ENCODE data around the gene GUF1.

Gene GUF1

GRCh38 chr4:44678094-44679041, at the start of gene GUF1:
Gene GUF1, plus strand, starts transcription at chr4:44678420. Its CDS starts 203 bp downstream, at chr4:44678623.
- DNase-seq (ENCODE audit: low spot score), result peak; percentile 95

GRCh38 chr4:44629280-44629866, 48.8 kb upstream of the GUF1 start:
- DNase-seq (ENCODE audit: low spot score), result peak; percentile 60

GRCh38 chr4:44632089-44632488, 46.1 kb upstream of the GUF1 start:
- DNase-seq (ENCODE audit: low spot score), result no peak

- no peak for DNase-seq (ENCODE audit: low spot score)
These were observed 45.5 kb upstream of the GUF1 start for GRCh38 chr4:44632733-44633132.

- no peak for DNase-seq (ENCODE audit: low spot score)
These were observed 40.1 kb upstream of the GUF1 start for GRCh38 chr4:44638091-44638490.

- DNase-seq (ENCODE audit: low spot score), result no peak
These were observed 32.1 kb upstream of the GUF1 start for GRCh38 chr4:44646151-44646550.

- no peak for DNase-seq (ENCODE audit: low spot score)
These were observed 26.8 kb upstream of the GUF1 start, which contains the start of gene YIPF7 for GRCh38 chr4:44651425-44651824. Gene YIPF7, minus strand, starts transcription at chr4:44651625. Its CDS starts 1,525 bp downstream, at chr4:44650100.

GRCh38 chr4:44652002-44652401, 26.2 kb upstream of the GUF1 start:
- DNase-seq (ENCODE audit: low spot score), result no peak

GRCh38 chr4:44660396-44660795, 17.8 kb upstream of the GUF1 start:
- DNase-seq (ENCODE audit: low spot score), result no peak

GRCh38 chr4:44661940-44662622, 16.1 kb upstream of the GUF1 start:
- DNase-seq (ENCODE audit: low spot score), result no peak

GRCh38 chr4:44662623-44663005, 15.6 kb upstream of the GUF1 start:
- DNase-seq (ENCODE audit: low spot score), result no peak

GRCh38 chr4:44663539-44664263, 14.5 kb upstream of the GUF1 start:
- no peak for DNase-seq (ENCODE audit: low spot score)

GRCh38 chr4:44668526-44668925, 9.7 kb upstream of the GUF1 start:
- no peak for DNase-seq (ENCODE audit: low spot score)

GRCh38 chr4:44670506-44671199, 7.6 kb upstream of the GUF1 start:
- DNase-seq (ENCODE audit: low spot score), result no peak

- no peak for DNase-seq (ENCODE audit: low spot score)
These were observed 6.6 kb upstream of the GUF1 start for GRCh38 chr4:44671636-44672035.

- no peak for DNase-seq (ENCODE audit: low spot score)
These were observed 3.7 kb upstream of the GUF1 start for GRCh38 chr4:44674471-44674870.

- DNase-seq (ENCODE audit: low spot score), result no peak
These were observed 2.9 kb upstream of the GUF1 start for GRCh38 chr4:44675366-44675765.

GRCh38 chr4:44679060-44679459, 840 bp downstream of the GUF1 start:
- no peak for DNase-seq (ENCODE audit: low spot score)

GRCh38 chr4:44684648-44685047, 6.4 kb downstream of the GUF1 start:
- no peak for DNase-seq (ENCODE audit: low spot score)

GRCh38 chr4:44700427-44700826, 22.2 kb downstream of the GUF1 start:
- DNase-seq (ENCODE audit: low spot score), result no peak

- DNase-seq (ENCODE audit: low spot score), result no peak
These were observed 22.8 kb downstream of the GUF1 start for GRCh38 chr4:44701037-44701436.

Data from AG20443 (cell line).